Neural crest cell (in vitro differentiated cells): ENCODE data around the gene TMEM97. TPM values are rescaled to one million over a fixed set of nuclear protein-coding genes. Genes with fewer than 3 reads are reported as not detected.
A peak's percentile ranks its signal among the peaks of the same experiment; 100 is the strongest.
"Not testable (repeated sequence)": the region's sequence is repeated elsewhere in the genome, so short reads cannot be mapped to it uniquely, and the experiment has no call there.

Experiments used
- DNase-seq: peaks from one replicate; pipeline ENCODE4 v3.0.0; 2021; ENCODE audit warnings: low read depth, mixed read lengths, low spot score
- H3K27ac Mint-ChIP-seq: one replicate; pipeline ENCODE4 v1.8.0; 2021; ENCODE audit warnings: mild to moderate bottlenecking, mixed read lengths; ENCODE audit not compliant: unreplicated experiment
- H3K27me3 Mint-ChIP-seq: 2 replicates; pipeline ENCODE4 v1.8.0; 2021; ENCODE audit warnings: low read depth, mild to moderate bottlenecking, mixed read lengths
- H3K36me3 Mint-ChIP-seq: 2 replicates; pipeline ENCODE4 v1.8.0; 2021; ENCODE audit warnings: low read depth, mild to moderate bottlenecking, mixed read lengths
- H3K4me1 Mint-ChIP-seq: 2 replicates; pipeline ENCODE4 v1.8.0; 2021; ENCODE audit warnings: mixed read lengths
- H3K4me3 Mint-ChIP-seq: one replicate; pipeline ENCODE4 v1.8.0; 2021; ENCODE audit warnings: mild to moderate bottlenecking, mixed read lengths
- H3K9me3 Mint-ChIP-seq: 2 replicates; pipeline ENCODE4 v1.8.0; 2021; ENCODE audit warnings: mixed read lengths
- CTCF ChIP-seq: fragments of 200-600 bp; sonication (generic); conservative IDR thresholded peaks from 2 replicates; pipeline ENCODE4 v1.5.0; 2021; ENCODE audit warnings: antibody characterized with exemption, mild to moderate bottlenecking
- long read RNA-seq: library from polyadenylated mRNA; unstranded; transcript quantifications from one replicate; pipeline ENCODE4 v2.0.0, GENCODE V29; 2020
- total RNA-seq: library from RNA; stranded (reverse); gene quantifications from 2 replicates; pipeline ENCODE4 v1.2.1, GENCODE V29; 2021

TMEM97 gene
- total RNA-seq, result 276 and 298 TPM in 2 replicates
- long read RNA-seq, transcript TMEM97-201 (3 exons, 2,568 nt), result major isoform, 202 of 276 reads
- long read RNA-seq, partial matches to known transcripts, result 4 of 276 reads
- long read RNA-seq, other reads (novel, unspliced or antisense), result 70 of 276 reads

GRCh38 chr17:28318759-28319597 is at the start of gene TMEM97:
TSS of gene TMEM97 (plus strand) at chr17:28319200. CDS start at chr17:28319240, 40 bp downstream.
- DNase-seq, result peak; percentile 92
- Mint-ChIP-seq H3K9me3 (no peaks in the 10 kb centered on the region), H3K36me3 (peaks cover 4% of the 10 kb centered on the region), H3K4me1 (peaks cover 57% of the 10 kb centered on the region), H3K4me3 (peak within 1 kb of the TSS; percentile 94), H3K27me3 (no peaks in the 10 kb centered on the region), H3K27ac (peak within 1 kb of the TSS; percentile 97)
- TF ChIP-seq CTCF, result no peak

GRCh38 chr17:28270055-28270454 is 48.9 kb upstream of the TMEM97 start:
- Mint-ChIP-seq H3K27me3 (no peaks in the 10 kb centered on the region), H3K36me3 (peaks cover 6% of the 10 kb centered on the region), H3K4me1 (peaks cover 13% of the 10 kb centered on the region), H3K27ac (peak overlapping the region; percentile 19), H3K4me3 (no peak overlapping the region), H3K9me3 (peaks cover 18% of the 10 kb centered on the region)
- no peak for DNase-seq
- no peak for TF ChIP-seq CTCF

GRCh38 chr17:28270926-28271325 is 48.1 kb upstream of the TMEM97 start:
- peaks cover 22% of the 10 kb centered on the region for H3K4me1 Mint-ChIP-seq
- H3K36me3 Mint-ChIP-seq, result peaks cover 6% of the 10 kb centered on the region
- no peak for DNase-seq
- H3K4me3 Mint-ChIP-seq, result no peak overlapping the region
- no peaks in the 10 kb centered on the region for H3K27me3 Mint-ChIP-seq
- H3K27ac Mint-ChIP-seq, result no peak overlapping the region
- peaks cover 18% of the 10 kb centered on the region for H3K9me3 Mint-ChIP-seq
- no peak for TF ChIP-seq CTCF

GRCh38 chr17:28271431-28271830 is 47.6 kb upstream of the TMEM97 start:
- H3K4me3 Mint-ChIP-seq, result no peak overlapping the region
- no peak for TF ChIP-seq CTCF
- H3K27ac Mint-ChIP-seq, result no peak overlapping the region
- DNase-seq, result no peak
- no peaks in the 10 kb centered on the region for H3K27me3 Mint-ChIP-seq
- peaks cover 18% of the 10 kb centered on the region for H3K9me3 Mint-ChIP-seq
- peaks cover 26% of the 10 kb centered on the region for H3K4me1 Mint-ChIP-seq
- peaks cover 3% of the 10 kb centered on the region for H3K36me3 Mint-ChIP-seq

GRCh38 chr17:28272166-28272565 is 46.8 kb upstream of the TMEM97 start:
- H3K27me3 Mint-ChIP-seq, result no peaks in the 10 kb centered on the region
- TF ChIP-seq CTCF, result no peak

GRCh38 chr17:28273341-28273740 is 45.7 kb upstream of the TMEM97 start:
- H3K9me3 Mint-ChIP-seq, result peaks cover 12% of the 10 kb centered on the region
- not testable (repeated sequence) for H3K4me3 Mint-ChIP-seq, H3K36me3 Mint-ChIP-seq, H3K27me3 Mint-ChIP-seq, DNase-seq, H3K27ac Mint-ChIP-seq
- peaks cover 26% of the 10 kb centered on the region for H3K4me1 Mint-ChIP-seq

More at GRCh38 chr17:28272166-28272565, 46.8 kb upstream of the TMEM97 start:
- Mint-ChIP-seq H3K27ac (no peak overlapping the region), H3K36me3 (peaks cover 1% of the 10 kb centered on the region), H3K4me3 (no peak overlapping the region), H3K4me1 (peaks cover 26% of the 10 kb centered on the region), H3K9me3 (peaks cover 16% of the 10 kb centered on the region)
- no peak for DNase-seq
